ENCODE measurements around the gene FHOD3. TPM values are rescaled to one million over a fixed set of nuclear protein-coding genes. Genes with fewer than 3 reads are reported as not detected.

Gene FHOD3
- total RNA-seq, 1 experiment from 2014 or later: 10.6 TPM

DNA sequence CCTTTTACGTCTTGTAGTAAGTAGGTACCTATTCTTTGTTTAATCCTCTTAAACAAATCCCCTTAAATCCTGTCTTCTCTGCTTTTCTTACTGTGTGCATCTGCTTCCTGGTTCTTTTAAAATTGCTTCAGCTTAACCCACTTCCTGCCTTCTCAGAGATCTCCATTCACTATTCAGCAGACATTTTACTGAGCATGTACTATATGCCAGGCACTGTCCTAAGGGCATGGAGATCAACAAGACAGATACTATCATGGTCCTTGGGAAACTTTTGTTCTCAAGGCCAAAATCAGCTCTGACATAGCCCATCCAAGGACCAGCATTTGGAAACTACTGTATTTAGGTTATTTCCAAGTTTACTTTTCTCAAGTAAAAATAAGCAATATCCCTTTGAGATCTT is 303.8 kb downstream of the FHOD3 start:
- DNase-seq: no peak
- H2AFZ ChIP-seq: no peak overlapping the region
- H3K4me2 ChIP-seq: no peak overlapping the region
- H3K79me2 ChIP-seq (ENCODE audit: low read depth): no peaks in the 10 kb centered on the region
- no peak overlapping the region for H3K4me3 ChIP-seq
- H3F3A ChIP-seq (ENCODE audit: insufficient read depth, low read depth): no peaks in the 10 kb centered on the region
- H4K20me1 ChIP-seq (ENCODE audit: insufficient read depth): no peaks in the 10 kb centered on the region
- H3K36me3 ChIP-seq (ENCODE audit: low read depth): no peaks in the 10 kb centered on the region
- no TSS peak for BruUV-seq (replicated peaks)
- no peaks in the 10 kb centered on the region for H3K9me2 ChIP-seq (ENCODE audit: insufficient read depth)
- no peaks in the 10 kb centered on the region for H3K4me1 ChIP-seq (replicated peaks; ENCODE audit: insufficient read depth)
- no peak overlapping the region for H3K27ac ChIP-seq
- H3K9me3 ChIP-seq (ENCODE audit: insufficient read depth, low read depth): no peaks in the 10 kb centered on the region
- TF ChIP-seq EZH2 (IDR thresholded peaks at IDR 0.05; ENCODE audit: low read depth): no peak
- TF ChIP-seq, protein P1, sequence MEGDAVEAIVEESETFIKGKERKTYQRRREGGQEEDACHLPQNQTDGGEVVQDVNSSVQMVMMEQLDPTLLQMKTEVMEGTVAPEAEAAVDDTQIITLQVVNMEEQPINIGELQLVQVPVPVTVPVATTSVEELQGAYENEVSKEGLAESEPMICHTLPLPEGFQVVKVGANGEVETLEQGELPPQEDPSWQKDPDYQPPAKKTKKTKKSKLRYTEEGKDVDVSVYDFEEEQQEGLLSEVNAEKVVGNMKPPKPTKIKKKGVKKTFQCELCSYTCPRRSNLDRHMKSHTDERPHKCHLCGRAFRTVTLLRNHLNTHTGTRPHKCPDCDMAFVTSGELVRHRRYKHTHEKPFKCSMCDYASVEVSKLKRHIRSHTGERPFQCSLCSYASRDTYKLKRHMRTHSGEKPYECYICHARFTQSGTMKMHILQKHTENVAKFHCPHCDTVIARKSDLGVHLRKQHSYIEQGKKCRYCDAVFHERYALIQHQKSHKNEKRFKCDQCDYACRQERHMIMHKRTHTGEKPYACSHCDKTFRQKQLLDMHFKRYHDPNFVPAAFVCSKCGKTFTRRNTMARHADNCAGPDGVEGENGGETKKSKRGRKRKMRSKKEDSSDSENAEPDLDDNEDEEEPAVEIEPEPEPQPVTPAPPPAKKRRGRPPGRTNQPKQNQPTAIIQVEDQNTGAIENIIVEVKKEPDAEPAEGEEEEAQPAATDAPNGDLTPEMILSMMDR (conservative IDR thresholded peaks at IDR 0.05): no peak
- CTCF ChIA-PET: no interaction called here
- POLR2A ChIA-PET (ENCODE audit: unreplicated experiment): interaction anchor here (0.7 kb wide), 1 partner anchor 798 kb away, joined by 4 read pairs; no protein-coding TSS in a partner anchor
- H3K27me3 ChIP-seq (ENCODE audit: insufficient read depth, low read depth): no peaks in the 10 kb centered on the region
- intact Hi-C loops (cut with micrococcal nuclease; ENCODE audit: unreplicated experiment): no loop called here

DNA sequence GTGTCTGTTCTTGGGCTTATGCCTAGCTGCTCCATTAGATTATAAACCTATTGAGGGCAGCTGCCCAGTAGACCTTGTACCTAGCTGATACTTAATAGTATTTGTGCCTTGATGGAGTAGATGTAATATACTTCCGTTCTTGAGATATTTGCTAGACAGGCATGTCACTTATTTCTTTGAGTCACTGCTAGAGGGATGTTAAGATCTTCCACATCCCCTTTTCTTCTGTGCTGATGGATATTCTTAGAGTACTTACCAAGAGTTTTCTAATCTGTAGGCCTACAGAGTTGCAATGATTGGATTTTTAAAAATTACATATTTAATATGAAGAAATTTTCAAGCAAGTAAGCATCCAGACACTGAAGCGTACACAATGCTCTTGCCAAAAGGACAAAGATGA is 304.6 kb downstream of the FHOD3 start:
- Histone ChIP-seq H3F3A (ENCODE audit: insufficient read depth, low read depth) (no peaks in the 10 kb centered on the region), H3K36me3 (ENCODE audit: low read depth) (no peaks in the 10 kb centered on the region), H3K4me1 (replicated peaks; ENCODE audit: insufficient read depth) (no peaks in the 10 kb centered on the region), H3K9me3 (ENCODE audit: insufficient read depth, low read depth) (no peaks in the 10 kb centered on the region), H3K27ac (no peak overlapping the region), H3K79me2 (ENCODE audit: low read depth) (no peaks in the 10 kb centered on the region), H4K20me1 (ENCODE audit: insufficient read depth) (no peaks in the 10 kb centered on the region), H3K4me2 (no peak overlapping the region), H3K4me3 (no peak overlapping the region), H2AFZ (no peak overlapping the region), H3K9me2 (ENCODE audit: insufficient read depth) (no peaks in the 10 kb centered on the region), H3K27me3 (ENCODE audit: insufficient read depth, low read depth) (no peaks in the 10 kb centered on the region)
- ChIA-PET CTCF (no interaction called here), POLR2A (ENCODE audit: unreplicated experiment) (no interaction called here)
- intact Hi-C loops (cut with micrococcal nuclease; ENCODE audit: unreplicated experiment): no loop called here
- no peak for DNase-seq
- BruUV-seq (replicated peaks): no TSS peak
- TF ChIP-seq, protein P1 (conservative IDR thresholded peaks at IDR 0.05): no peak
- no peak for TF ChIP-seq EZH2 (IDR thresholded peaks at IDR 0.05; ENCODE audit: low read depth)

DNA sequence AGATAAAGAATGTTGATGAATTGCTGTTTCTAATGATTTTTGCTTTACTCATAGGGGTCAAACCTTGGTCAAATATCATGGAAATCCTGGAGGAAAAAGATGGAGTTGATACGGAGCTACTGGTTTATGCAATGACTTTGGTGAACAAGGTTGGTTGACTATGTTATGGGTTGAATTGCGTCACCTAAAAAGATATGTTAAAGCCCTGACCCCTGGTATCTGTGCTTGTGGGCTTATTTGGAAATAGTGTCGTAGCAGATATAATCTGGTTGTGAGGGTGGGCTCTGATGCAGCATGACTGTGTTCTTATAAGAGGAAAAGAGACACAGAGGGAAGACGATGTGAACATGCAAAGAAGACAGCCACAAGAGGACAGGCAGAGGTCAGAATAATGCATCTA is 305.1 kb downstream of the FHOD3 start:
- no TSS peak for BruUV-seq (replicated peaks)
- Histone ChIP-seq H3K27me3 (ENCODE audit: insufficient read depth, low read depth) (no peaks in the 10 kb centered on the region), H3K9me2 (ENCODE audit: insufficient read depth) (no peaks in the 10 kb centered on the region), H3F3A (ENCODE audit: insufficient read depth, low read depth) (no peaks in the 10 kb centered on the region), H3K79me2 (ENCODE audit: low read depth) (no peaks in the 10 kb centered on the region), H3K4me1 (replicated peaks; ENCODE audit: insufficient read depth) (no peaks in the 10 kb centered on the region), H3K27ac (no peak overlapping the region), H3K4me2 (no peak overlapping the region), H3K9me3 (ENCODE audit: insufficient read depth, low read depth) (no peaks in the 10 kb centered on the region), H2AFZ (no peak overlapping the region), H3K4me3 (no peak overlapping the region), H3K36me3 (ENCODE audit: low read depth) (no peaks in the 10 kb centered on the region), H4K20me1 (ENCODE audit: insufficient read depth) (no peaks in the 10 kb centered on the region)
- POLR2A ChIA-PET (ENCODE audit: unreplicated experiment): no interaction called here
- no peak for DNase-seq
- intact Hi-C loops (cut with micrococcal nuclease; ENCODE audit: unreplicated experiment): no loop called here
- CTCF ChIA-PET: no interaction called here
- no peak for TF ChIP-seq EZH2 (IDR thresholded peaks at IDR 0.05; ENCODE audit: low read depth)
- TF ChIP-seq, protein P1 (conservative IDR thresholded peaks at IDR 0.05): no peak

Data from PC-9 (cell line).